ENCODE measurements around the gene ABI3BP.

The ABI3BP gene

DNA sequence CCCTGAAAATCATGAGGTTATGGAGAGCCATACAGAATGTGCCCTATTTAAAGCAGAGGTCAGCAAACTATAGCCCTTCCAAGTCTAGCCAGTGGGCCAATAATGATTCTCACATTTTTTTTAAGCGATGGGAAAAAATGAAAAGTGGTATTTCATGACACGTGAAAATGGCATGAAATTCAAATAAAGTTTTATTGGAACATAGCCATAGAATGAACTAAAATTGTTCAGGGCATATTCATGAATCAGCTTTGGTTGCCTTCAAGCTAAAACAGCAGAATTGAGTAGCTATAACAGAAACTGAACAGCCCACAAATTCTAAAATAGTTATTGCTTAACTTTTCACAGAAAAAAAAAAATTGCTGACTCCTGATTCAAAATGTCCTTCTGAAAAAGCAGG, 179.4 kb downstream of the ABI3BP start:
- no peak for DNase-seq

DNA sequence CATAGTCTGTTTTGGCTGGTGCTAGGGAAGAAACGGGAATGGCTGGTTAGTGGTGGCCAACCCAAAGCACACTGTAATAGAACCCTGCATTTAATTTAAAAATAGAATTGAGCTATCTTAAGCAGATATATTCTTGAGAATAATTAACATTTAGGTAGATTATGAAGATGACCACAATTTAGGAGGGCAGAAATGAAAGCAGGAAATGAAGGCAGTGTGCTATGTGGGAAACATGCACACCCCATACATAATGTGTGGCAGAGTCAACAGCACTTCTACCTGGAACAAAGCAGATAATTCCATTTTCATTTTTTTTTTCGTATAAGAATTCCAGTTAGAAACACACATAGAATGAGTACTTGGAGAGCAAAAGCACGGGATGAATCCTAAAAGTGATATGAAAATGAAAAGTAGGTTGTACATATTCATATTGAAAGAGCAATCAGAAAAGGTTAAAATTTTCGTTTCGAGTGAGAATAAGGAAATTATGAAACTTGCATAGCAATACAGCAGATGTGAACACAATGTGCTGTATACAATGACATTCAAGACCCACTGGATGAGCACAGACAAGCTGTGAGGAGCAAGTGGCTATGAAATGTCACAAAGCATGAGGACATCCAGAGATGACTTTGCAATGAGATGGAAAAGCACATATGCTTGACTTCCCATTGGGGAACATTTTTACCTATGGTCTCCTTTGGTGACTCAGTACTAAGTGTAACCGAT, 181.3 kb downstream of the ABI3BP start:
- no peak for DNase-seq

DNA sequence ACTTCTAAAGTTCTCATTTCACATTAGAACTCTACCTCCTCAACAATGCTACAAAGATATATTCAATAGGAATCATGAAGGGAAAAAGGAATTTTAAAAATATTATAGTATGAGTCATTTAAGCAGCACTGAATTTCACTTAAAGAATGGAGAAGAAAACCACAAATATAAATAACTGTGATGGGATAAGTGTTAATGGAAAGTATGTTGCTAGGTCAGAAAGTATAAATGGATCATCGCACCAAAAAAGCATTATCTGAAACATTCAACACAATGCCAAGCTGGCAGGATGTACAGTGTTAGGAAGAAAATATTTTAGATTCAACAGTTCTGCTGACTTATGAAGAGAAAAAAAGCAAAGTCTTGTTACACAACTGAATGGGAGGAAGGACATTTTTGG, 182.6 kb downstream of the ABI3BP start:
- DNase-seq: no peak

DNA sequence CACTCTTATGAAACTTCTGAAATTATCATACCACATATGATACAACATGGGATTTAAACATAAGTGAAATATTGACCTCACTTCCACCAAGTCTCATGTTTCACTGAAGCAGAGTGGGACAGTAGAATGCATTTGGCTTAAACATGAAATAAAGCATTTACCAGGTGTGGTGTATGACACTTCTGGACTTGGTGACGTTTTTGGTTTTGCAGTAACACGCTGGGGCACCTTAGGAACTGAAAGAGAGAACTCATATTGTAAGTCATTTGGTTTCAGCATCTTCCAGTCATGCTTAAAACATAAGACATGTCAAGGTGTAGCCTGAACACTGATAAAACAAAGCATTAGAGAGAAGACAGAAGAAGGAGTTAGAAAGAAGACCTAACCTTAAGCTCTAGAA, 188.6 kb downstream of the ABI3BP start:
- DNase-seq: no peak

DNA sequence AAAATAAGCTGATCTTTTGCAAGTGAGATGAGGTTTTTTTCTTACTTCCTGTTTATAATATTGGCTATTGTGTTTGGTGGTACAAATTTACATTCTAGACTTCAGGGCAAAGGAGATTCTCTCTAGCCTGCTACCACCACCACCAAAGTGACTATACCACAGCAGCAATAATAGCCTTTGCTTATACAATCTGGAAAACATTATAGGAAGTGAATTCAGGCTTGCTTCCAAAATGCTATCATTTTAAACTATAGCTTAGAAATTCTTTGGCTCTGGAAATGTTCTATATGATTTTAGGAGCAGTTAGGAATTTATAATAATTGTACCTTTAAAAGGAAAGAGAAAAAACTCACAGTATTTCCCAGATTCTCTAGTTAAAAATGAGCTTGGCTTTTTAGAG, 189.5 kb downstream of the ABI3BP start:
- DNase-seq: no peak

DNA sequence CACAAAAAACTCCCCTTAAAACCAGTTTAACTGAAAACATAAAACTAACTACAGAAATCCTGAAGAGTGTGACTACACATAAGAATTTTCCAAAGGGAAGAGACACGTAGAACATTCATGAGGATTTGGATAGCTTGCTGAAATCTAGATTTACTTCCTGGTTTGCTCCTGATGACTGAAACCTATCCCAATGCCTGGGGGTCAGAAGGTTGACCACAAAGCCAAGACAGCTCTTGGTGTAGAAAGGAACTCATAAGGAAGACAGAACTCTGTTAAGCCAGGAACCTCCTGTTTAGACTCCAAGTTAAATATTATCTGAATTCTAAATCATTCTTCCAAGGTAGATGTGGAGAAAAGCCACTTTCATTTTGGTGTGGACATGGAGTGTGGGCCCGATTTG, 191.1 kb downstream of the ABI3BP start:
- no peak for DNase-seq

DNA sequence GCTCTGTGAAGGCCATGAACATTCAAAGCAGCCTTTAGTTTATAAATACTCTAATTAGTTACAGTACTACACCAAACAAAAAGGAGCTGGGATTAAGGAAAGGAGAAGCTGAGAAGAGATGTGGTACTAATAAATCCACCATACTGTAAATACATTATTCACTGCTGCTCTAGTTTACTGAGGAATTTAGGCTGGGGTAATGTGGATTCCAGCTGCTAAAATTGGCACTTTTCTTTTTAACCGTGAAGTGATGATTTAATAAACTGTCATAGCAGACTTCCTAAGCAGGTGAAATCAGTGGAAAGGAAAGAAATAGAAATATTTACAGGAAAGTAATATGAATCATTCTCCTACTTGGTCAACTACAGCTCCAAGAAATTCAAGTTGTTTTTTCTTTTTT, 195.2 kb downstream of the ABI3BP start:
- no peak for DNase-seq

DNA sequence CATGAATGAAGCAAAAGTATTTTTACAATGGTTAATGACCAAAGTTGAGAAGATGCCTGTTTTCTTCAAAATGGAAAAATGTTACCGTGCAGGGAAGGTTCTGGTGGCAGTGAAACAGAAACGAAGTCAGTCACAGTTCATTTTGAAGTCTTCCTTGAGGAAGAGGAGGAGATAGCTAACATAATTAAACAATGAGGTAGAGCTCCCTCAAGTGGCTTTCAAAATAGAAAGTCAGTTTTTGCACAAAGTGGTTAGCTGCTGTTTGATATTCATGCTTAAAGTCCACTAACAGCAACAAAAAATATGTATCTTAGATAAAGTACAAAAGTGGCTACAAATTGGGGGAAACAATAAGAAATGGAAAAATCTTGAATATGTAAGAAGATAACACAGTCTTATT, 196.7 kb downstream of the ABI3BP start:
- DNase-seq: no peak

DNA sequence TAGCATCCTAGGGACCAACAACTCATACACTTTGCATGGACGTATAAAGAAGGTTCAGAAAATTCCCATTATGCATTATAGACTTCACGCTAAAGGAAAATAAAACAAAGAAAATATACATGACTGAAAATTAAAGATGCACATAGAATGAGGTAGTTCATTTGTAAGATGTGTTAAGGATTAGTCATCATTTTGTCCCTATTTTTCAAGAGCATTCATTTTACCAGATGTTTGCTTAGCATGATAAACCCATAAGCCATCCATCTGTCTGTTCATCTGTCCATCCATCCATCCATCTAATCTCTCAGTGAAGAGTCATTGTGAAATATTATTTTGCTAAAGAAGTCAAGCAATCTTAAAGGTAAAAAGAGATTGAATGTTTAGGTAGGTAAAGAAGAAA, 203.6 kb downstream of the ABI3BP start:
- no peak for DNase-seq

DNA sequence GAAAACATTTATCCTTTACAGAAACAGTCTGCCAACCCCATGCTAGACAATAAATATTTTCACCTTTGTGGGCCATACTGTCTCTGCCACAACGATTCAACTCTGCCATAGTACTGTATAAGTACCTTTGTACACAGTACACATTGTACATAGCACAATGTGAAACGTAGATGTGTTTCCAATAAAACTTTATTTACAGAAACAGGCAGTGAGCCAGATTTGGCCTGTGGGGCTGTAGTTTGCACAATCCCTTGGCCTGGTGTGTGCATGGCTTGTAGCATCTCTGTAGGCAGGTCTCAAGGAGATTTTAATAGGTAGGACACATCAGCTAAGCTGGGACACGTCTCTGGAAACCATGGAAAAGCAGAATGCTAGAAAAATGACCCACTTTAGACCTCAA, 209.6 kb downstream of the ABI3BP start:
- no peak for DNase-seq

DNA sequence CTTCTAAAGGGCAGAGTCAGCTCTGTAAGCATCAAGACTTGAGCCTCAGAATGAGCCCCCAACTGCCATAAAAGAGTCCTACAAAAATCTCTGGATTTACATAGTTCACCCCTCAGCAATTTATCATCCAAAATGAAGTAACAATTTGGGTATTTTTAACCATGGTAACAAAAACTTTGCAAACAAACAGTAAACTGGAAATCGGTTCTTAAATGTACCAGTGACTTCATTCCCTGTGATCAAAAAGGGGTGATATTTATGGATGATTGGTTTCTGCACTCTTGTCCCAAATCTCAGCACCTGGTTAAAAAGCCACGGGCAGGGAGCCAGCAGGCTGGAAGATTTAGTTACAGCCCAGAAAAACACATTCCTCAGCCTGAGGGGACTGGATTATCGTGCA, 210.3 kb downstream of the ABI3BP start:
- no peak for DNase-seq

DNA sequence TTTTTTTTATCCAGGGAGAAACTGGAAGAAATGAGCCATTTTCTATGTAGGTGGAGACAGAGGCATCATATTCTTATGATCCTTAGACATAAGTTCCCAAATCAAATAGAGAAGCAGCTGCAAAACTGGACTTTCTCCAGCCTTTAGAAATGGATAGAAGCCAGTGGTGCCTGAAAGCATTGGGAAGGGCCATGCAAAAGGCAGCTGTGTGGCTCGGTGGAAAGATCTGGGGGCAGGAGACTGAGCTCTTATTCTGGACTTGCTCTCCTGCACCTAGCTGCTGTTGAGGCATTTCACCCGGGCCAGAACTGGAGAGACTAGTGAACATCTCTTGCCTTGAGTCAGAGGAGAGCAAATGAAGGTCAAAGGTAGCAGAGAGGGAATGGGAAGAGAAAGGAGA, 210.9 kb downstream of the ABI3BP start:
- DNase-seq: no peak

DNA sequence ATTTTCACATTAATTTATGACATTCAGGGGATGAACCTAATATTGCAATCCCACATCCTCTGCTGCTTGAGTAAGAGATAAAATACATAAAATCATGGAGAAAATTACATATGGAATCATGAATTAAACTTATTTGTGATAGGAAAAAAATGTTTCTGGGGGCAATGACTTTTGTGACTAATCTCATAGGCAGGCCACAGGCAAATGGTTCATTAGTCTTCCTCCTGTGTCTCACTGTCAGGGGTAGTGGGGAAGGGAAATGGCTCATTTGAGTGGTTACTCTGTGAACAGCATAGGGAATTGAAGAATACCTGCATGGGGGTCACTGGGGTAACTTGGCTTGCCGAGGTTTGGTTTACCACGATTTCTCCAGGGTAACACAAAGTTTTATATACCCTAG, 211.9 kb downstream of the ABI3BP start:
- DNase-seq: no peak

DNA sequence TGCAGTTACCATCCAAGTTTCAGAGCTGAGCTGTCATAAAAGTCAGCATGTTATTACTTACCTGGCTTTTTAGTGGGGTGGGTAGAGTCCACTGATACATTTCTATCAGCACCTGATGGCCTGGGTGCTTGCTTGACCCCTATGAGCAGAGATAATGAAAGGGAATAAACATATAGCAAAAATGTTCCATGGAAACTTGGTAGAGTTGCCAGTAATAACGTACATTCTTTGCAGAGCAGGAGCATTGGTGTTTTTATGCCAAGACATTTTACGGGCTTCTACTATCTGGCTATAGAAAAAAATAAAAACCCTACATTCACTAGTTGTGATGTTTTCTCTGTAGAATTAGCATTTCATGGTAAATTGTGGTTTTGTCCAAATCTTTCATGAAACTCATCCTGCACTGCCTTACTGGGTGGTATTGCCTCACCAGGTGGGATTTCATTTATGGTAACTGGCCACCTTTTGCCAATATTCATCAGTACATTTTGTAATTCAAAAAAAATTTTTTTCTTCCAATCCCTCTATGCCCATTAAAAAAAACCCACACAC, 213.1 kb downstream of the ABI3BP start:
- no peak for DNase-seq

DNA sequence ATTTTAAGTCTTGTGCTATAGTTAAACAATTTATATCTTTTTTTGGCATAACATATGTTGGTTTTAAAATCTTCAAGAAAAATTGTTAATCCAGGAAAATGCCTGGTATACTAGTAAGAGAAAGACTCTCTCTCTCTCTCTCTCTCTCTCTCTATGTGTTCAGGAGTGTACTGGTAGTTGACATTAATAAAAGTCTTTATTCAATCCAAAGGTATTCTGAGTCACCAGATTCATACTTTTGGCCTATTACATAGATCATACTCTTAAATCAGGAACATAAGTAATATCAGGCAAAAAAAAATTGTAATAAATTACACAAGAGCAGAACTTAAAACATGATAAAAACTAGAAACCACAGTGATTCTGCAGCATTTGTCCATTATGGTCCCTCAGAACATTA, 213.7 kb downstream of the ABI3BP start:
- no peak for DNase-seq

DNA sequence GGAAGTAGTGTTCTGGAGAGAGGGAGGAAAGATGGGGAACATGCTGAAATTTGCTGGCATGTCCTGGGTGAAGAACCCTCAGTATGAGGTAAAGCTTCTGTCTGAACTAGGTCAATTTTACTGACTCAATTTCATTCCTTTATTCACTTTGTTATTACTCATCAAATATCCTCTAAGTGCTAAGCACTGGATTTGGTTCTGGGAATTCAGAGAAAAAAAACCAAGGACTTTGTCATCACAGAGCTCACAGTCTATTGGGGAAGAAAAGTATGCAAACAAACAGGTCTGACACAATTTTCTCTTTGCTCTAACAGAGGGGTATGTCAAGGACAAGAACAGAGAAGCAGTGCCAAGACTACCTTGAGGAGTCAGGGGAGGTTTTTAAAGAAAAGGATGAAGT, 215.9 kb downstream of the ABI3BP start:
- no peak for DNase-seq

DNA sequence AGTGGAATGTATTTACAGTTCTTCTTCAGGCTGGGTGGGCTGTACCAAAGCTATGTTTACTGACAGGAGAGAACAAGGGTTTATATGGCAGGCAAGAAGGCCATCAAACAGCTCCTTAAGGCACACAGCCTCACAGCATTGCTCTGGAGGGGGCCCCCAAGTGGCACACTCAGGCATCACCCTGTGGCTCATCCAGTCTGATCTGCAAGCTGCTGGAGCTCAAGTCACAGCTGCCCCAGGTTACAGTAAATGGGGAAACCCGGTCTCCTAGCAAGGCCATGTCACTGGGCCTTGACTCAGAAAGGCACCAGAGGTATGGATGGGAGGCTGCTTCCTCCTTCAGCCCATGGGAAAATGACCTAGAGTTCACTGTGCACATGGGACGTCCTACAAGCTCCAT, 216.5 kb downstream of the ABI3BP start:
- DNase-seq: no peak

DNA sequence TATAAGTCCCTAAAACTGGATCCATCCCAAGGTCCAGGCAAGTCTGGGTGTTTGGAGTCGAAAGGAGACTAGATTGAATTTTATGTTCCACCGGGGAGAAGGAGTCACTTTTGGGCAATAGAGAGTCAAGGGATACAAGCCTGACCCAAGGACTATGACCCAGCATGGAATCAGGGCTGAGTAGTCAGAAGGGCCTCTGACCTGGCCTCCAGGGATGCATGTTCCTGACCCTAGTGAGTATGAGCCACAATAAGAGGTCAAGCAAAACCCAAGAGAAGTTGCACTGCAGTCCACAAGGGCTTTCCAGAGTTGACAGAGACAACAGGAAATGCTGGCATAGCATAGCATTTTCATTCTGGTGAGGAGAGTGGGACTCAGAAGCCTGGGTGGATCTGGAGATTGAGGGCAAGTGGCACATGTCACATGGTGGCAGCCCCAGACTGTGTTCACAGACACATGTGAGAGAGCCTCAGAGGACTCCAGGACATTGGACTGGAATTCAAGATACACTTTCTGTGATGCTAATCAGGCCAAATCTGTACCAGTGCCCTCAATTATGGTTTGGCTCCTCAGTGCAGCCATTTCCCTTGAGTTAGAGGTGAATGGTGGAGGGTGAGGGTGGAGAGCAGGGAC, 217.0 kb downstream of the ABI3BP start:
- no peak for DNase-seq

DNA sequence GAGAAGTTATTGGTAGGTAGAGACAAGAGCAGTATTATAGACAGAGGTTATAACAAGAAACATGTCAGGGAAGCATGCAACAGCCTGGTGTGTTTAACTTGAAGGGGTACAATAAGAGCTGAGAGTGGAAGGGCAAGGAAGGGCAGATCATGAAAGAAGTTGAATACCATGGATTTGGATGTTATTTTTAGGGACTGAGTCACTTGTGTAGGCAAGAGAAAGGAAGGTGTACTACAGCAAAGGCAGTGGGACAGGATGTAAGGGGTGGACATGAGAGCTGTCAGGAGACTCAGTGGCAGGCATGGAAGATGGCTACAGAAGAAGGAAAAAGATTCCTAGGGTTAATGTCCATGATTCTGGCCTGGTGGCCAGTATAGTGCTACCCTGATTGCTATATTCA, 217.6 kb downstream of the ABI3BP start:
- DNase-seq: no peak

DNA sequence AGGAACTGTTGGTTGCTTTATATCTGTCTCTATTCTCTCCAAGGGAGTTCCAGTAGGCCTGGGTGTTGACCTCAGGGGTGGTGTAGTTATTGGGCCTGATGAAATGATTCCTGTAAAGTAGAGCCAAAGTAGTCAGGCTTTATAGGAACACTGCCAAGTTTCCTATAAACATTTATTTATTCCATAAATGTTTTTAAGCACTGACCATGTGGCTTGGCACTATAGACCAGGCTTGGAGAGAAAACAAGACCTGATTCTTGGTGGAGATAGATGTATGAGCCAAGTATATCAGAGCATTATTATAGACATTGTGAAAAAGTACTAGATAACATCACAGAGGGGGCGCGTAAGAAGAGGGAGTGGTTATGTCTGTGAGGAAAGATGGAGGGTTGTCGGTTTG, 218.0 kb downstream of the ABI3BP start:
- no peak for DNase-seq

DNA sequence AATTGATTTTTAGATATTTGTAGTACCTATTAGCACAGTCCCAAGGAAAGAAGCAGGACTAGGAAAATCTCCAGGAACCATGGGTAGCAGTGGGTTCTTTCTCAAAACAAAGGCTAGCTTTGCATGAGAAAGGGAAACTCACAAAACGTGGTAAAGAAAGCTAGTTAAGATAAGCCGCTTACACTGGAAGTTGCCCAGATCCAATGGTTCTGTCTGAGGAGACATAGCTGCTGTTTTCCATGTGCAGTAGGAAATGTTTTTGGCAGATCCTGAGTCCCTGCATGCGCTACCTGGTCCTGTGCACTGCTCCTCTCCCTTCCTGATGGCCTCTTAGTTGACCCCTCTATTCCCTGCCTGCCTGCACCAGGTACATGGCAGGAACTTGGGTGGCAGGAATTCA, 223.5 kb downstream of the ABI3BP start:
- no peak for DNase-seq

DNA sequence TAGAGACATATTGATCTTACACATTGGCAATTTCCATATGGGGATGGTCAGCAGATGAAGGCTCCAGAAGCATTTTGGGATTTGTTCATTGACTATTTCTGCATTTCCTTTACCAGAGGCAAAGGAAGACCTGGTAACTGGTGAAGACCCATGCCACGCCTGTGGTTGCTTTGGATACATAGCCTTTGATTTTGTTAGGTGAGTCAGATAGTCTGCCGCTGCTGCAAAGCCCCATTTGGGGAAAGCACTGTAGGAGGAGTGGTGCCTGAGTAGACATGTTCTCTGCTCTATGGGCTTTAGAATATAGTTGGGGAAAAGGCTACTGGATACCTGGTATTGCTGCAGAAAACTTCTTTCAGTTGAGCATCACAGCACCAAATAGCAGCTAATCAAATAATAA, 227.2 kb downstream of the ABI3BP start:
- no peak for DNase-seq

DNA sequence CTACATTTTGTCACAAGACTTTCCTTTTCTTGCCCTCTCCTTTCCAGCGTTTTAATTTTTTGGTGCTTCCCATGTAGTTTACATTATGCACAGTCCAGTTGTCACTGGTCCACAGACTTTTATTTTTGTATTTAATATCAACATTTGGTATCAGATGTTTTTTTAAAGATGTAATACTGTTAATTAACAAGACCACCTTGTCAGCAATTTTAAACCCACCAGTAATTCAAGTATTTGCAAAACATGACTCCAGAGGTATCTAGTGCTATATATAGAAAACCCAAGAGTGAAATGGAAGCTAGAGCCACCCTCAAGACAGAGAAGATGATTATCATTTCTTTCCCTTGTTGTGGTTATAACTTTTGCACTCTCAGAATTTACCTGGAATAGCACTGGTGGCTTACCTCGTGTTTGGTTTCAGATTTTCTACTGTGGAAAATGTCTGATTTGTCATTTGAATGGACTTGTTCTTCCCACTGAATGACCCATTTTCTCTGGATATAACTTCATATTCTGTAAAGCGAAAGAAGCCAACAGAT, 227.7 kb downstream of the ABI3BP start:
- no peak for DNase-seq

DNA sequence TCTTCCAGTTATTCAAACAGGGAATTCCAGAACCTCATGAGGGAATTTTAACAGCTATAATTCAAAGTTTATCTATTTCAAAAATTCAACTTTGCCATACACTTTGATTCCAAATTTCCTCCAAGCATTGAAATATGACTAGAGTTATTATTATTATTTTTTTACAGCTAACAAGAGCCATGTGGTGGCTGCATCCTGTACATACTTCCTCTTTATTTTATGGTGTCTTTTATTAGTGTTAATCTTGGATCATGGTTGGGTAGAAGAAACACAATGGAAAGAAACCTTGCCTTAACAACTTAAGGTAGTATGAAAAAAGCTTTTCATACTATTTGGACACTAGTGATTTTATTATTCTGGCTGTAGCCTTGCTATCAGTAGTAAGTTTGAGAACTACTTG, 231.3 kb downstream of the ABI3BP start:
- DNase-seq: no peak

All from activated CD4-positive, alpha-beta T cell treated with anti-CD3 and anti-CD28 coated beads for 4 hours (primary cell).